GM18951 (cell line): ENCODE results near the gene HRH1.
"Not testable (repeated sequence)": the region's sequence is repeated elsewhere in the genome, so short reads cannot be mapped to it uniquely, and the experiment has no call there.

Experiments used
- POLR2A ChIP-seq: IDR thresholded peaks from 4 replicates; pipeline ENCODE4 v1.6.1; 2011; ENCODE audit warnings: mild to moderate bottlenecking; ENCODE audit not compliant: insufficient read length, insufficient read depth; ENCODE audit errors: extremely low read depth
- in situ Hi-C: fragments of 300-500 bp; cut with MboI; formaldehyde crosslinking; loops from one replicate; pipeline ENCODE4 v1.12.0; 2022; ENCODE audit warnings: low sequenced_read_pairs, mixed read lengths, inconsistent platforms; ENCODE audit not compliant: unreplicated experiment

Gene HRH1

DNA sequence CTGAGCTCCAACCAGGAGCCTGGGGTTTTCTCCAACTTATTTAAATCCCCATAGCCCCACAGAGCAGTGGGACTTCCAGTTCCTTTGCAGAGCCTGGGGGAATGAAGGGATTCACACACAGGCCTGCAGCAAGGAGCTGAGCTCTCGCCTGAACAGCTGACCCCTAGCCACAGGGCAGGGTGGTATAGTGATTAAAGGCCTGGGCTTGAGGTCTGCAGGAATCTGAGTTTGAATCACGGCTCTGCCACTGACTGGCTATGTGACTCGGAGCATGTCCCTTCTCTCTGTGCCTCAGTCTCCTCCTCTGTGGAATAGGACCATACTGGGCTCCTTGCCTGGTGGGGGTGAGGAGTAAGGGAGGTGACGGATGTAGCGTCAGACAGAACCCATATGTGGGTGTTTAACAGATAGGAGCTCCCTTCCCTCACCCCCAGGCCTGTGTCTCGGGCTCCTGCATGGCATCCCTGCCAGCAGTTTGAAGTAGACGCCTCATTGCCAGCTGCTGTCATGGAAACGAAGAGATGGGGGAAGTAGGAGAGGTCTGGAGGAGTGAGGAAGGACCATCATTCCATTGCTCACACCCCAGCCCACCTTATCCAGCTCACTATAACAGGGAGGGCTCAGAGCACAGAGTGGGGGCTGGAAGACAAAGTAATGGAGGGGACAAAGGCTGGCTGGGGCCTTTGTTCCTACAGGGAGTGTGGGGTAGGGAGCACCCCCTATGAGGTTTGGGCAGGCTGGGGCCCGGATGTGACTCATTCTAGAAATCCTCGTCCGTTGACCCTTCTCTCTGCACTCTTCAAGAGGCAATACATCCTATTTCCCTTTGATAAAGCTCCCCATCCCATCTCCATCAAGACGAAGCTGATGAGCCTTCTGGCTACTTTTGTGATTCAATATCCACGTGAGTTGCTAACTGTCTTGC lies 14.8 kb downstream of the HRH1 start:
- no peak for TF ChIP-seq POLR2A

DNA sequence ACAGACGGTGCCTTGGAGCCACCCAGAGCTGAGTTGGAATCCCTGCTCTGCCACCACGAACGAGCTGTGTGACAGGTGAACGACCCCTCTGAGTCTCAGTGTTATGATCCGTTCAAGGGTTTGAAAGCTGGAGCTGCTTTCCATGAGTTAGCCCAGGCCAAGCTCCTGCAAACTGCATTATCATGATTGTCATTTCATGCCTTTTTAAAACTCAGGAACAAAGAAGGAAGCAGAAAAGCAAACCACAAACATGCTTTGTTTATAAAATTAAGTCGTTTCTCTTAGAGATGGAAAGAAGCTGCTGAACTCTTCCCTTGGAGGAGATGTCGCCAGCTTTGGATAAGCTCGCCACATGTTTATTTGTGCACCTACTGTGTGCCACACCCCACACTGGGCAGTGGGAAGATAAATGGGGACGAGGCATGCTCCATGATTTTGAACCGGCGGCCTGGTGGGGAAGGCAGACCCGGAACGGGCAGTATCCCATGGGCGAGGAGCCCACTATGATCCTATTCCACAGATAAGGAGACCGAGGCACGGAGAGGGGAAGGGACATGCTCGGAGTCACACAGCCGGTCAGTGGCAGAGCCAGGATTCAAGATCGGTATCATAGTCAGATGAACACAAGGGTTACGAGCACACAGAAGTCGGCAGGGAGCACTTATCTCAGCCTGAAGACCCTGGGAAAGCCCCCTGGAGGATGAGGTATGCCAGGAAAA lies 15.9 kb downstream of the HRH1 start:
- TF ChIP-seq POLR2A, result no peak
- in situ Hi-C loops, result no loop called here

More for the DNA sequence above, 14.8 kb downstream of the HRH1 start:
- in situ Hi-C loops, result no loop called here

DNA sequence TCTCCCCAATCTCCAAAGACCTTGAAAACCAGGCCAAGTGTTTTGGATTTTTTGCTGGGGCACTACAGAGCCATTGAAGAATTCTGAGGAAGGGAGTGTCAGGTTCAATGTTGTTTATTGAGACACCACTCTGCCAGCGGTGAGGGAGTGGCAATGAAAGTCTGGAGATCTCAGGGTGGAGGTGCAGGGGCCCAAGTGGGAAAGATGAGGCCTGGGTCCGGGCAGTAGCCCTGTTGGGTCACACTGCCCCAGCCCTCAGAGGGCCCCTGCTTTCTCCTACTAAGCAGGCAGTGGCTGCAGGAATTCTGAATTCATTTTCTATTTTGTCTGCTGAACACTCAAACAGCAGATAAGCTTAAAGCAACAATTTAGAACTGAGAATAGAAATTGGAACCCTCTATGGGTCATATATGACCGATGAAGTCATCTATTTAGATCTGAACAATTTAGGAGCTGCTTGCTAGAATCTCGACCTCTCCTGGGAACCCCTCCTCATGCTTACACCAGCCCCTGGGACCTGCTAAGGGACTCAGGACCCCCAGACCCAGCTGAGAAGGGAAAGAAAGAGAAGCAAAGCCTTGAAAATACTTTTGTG lies 17.9 kb downstream of the HRH1 start:
- no peak for TF ChIP-seq POLR2A
- in situ Hi-C loops, result no loop called here

DNA sequence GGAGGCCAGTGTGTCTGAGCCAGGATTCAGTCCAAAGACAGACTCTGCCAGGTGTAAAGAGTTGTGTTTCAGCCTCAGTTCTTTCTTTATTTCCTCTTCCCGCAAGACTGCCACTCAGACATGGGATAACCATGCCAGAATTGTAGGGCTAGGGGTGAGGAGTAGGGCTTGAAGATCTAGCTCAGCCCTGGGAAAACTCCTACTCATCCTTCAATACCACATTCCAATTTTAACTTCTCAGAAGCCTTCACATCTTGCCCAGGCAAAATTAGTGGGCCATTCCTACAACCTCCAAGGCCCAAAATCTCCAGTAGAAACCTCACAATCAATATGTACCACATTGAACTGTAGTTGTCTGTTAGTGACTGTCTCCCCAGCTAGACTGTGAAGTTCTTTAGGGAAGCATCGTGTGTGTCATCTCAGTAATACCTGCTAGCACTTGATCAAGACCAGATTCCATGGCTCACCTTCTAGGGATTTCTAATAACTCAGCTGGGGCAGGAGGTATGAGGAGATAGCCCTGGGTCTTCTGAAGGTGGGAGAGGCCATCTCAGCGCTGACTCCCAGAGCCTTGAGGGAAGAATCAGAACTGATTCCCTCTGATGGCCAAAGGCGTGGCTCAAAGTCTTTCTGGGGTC lies 19.7 kb downstream of the HRH1 start:
- TF ChIP-seq POLR2A, result no peak
- in situ Hi-C loops, result no loop called here

DNA sequence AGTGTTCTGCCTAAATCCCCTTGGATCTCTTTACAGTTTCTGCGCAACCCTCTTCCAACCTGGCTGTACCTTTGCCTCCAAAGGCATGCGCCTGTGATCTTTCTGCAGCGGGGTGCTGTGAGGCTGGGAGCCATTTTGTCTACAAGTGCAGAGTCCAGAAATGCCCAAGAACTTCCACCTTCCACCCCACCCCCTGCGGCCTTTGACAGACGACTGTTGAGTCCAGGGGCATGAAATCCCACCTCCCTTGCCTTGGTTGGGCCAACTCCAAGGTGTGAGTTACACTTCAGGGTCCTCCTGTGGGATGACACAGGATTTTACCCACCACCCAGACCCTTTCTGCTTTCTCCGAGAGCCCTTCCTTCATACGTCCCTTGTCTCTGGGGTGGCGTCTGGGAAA lies 24.1 kb downstream of the HRH1 start:
- in situ Hi-C loops, result no loop called here
- TF ChIP-seq POLR2A, result no peak

DNA sequence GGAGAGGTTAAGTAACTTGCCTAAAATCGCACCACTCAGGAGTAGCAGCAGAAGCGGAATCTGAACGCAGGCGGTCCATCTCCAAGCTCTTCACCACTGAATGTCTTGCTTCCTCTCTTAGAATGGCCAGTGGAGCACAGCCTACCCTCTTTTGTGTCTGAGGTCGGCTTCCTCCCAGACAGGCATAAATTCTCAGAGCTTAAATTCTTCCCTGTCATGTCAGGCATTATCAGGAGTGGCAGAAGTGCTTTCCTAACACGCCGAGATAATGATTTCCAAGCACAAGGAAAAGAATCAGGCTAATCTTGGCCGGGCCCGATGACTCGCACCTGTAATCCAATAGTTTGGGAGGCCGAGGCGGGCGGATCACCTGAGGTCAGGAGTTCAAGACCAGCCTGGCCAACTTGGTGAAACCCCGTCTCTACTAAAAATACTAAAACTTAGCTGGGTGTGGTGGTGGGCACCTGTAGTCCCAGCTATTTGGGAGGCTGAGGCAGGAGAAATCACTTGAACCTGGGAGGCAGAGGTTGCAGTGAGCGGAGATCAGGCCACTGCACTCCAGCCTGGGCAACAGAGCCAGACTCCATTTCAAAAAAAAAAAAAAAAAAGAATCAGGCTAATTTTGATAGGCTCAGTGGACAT lies 30.2 kb downstream of the HRH1 start:
- in situ Hi-C loops, result not testable (repeated sequence)

DNA sequence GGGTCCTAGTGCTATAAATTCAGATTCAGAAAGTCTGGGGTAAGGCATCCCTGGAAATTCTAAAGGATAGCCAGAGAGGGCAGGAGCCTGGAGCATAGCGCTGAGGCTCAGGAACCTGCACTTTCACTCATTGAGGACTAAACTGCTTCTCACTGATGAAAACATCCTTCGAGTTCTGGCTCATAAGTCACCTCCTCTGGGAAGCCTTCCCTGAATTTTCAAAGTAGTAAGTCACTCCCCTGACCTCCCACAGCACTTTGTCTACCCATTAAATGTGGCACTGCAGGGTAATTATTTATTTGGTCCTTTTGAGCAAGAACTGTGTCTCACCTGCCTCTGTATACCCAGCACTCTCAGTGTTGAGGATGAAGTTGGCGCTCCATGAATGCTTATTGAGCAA lies 30.9 kb downstream of the HRH1 start:
- in situ Hi-C loops, result no loop called here
- TF ChIP-seq POLR2A, result no peak

DNA sequence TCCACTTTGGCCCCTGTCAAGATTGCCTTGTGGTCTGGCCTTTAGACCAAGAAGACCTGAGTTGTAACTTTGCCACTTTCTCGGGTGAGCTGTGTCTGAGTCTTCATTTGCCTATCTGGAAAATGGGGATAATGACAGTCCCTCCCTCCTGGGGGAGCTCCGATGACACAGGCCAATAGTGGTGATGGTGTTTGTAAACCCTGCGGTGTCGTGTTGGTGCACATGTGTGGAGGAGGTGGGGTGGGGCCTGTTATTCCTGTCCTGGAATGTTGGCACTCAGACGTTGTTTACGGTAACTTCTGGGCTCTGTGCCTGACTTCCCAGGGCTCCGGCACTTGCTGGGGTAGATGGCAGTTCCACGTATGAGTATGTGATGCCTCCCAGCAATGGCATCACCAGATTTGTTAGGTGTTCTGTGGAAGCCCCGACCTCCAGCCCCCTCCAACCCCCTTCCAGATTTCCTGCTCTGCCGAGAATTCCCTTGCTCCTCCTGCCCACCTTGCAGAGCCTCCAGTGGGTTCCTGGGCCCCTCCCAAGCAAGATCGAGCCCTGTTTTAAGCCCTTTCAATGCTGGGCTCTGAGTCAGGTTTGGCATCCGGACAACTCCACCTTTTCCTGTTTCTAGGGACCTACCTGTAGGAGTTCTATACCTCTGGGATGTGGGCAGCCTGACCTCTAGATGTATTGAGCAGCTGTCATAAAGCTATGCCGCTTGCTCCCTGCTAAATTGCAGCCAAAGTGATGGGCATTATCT lies 31.4 kb downstream of the HRH1 start:
- in situ Hi-C loops, result no loop called here
- TF ChIP-seq POLR2A, result no peak

DNA sequence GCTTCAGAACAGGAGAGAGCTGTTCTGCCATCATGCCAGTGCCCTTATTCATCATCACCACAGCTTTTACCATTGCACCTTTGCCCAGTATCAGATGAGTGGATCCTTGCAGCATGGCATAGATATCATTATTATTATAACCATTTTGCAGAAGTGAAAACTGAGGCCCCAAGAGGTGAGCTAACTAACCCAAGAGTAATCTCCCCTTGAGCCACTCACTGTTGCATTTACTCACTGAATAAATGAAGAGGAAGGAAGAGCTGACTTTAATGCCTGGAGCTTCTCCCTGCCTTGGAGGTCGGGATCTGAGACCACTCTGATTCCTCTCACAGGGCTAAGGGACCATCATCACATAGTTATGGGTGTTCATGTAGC lies 32.0 kb downstream of the HRH1 start:
- TF ChIP-seq POLR2A, result no peak
- in situ Hi-C loops, result no loop called here

DNA sequence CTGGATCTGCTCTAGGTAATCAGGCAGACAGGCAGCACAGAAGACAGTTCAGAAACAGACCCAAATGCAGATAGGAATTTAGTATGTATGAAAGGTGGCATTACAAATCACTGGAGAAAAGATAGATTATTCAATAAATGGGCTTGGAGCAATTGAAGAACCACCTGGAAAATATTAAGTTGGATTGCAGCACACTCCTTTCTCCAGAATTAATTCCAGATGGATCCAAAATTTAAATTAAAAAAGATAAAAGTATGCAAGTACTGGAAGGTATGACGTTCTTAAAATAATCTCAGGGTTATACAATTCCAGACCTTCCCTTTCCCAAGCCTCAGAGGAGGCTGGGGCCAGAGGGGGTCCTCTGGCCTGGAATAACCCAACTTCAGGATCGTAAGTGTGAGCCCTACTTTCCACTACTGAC lies 32.5 kb downstream of the HRH1 start:
- in situ Hi-C loops, result no loop called here
- TF ChIP-seq POLR2A, result no peak

DNA sequence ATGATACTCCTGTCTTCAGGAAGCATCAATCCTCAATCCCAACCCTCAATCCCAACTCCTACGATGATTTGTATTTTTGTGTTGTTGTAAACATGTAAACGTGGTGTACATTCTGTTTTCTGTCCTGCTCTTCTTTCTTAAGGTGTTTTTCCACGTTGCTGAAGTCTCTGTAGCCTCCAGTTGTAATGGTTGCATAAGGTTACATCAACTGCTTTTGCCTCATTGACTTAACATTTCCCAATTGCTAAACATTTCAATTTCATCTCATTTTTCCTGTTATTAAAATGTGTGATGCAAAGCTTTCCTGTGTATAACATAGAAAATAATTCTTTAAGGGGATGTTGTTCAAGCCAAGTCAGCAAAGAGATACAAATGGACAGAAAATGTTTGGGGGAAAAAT lies 33.4 kb downstream of the HRH1 start:
- in situ Hi-C loops, result no loop called here
- TF ChIP-seq POLR2A, result no peak

DNA sequence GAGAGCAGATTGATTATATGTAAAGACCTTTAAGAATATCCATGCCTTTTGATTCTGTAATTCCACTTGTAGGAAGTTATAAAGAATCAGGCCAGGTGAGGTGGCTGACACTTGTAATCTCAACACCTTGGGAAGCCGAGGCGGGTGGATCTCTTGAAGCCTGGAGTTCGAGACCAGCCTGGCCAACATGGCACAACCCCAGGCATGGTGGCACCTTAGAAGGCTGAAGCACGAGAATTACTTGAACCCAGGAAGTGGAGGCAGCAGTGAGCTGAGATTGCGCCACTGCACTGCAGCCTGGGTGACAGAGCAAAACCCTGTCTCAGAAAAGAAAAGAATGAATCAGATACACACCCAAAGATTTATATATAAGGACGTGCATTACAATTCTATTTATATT lies 33.9 kb downstream of the HRH1 start:
- TF ChIP-seq POLR2A, result no peak
- in situ Hi-C loops, result no loop called here
